GM23338 (cell line): ENCODE results near the gene IPP. TPM values are rescaled to one million over a fixed set of nuclear protein-coding genes. Genes with fewer than 3 reads are reported as not detected.
"Not testable (repeated sequence)": the region's sequence is repeated elsewhere in the genome, so short reads cannot be mapped to it uniquely, and the experiment has no call there.

Source experiments
- ATAC-seq: fragments of 200-7000 bp; cut with Tn5 transposase; 3 replicates; pipeline ENCODE4 v1.9.1; 2020
- DNase-seq: peaks from one replicate; pipeline ENCODE4 v3.0.0-alpha.2; 2015; ENCODE audit warnings: low spot score
- H2AFZ ChIP-seq: fragments of 200-600 bp; sonication (generic); 2 replicates; pipeline ENCODE4 v1.8.0; 2016; ENCODE audit warnings: antibody characterized with exemption, mild to moderate bottlenecking, moderate library complexity
- H3F3A ChIP-seq: fragments of 200-600 bp; sonication (generic); replicated peaks from 2 replicates; pipeline ENCODE4 v1.8.0; 2017; ENCODE audit warnings: antibody characterized with exemption, mixed run types, low read depth
- H3K27ac ChIP-seq: fragments of 200-600 bp; sonication (generic); 2 replicates; pipeline ENCODE4 v1.6.1; 2016; ENCODE audit warnings: low read depth
- H3K27me3 ChIP-seq: fragments of 200-600 bp; sonication (generic); 2 replicates; pipeline ENCODE4 v1.8.0; 2016; ENCODE audit warnings: mild to moderate bottlenecking, mixed run types, moderate library complexity; ENCODE audit not compliant: insufficient read depth
- H3K36me3 ChIP-seq: fragments of 200-600 bp; sonication (generic); 2 replicates; pipeline ENCODE4 v1.8.0; 2016; ENCODE audit warnings: mild to moderate bottlenecking; ENCODE audit not compliant: insufficient read depth
- H3K4me1 ChIP-seq: fragments of 200-600 bp; sonication (generic); 2 replicates; pipeline ENCODE4 v1.8.0; 2016; ENCODE audit warnings: mild to moderate bottlenecking, moderate library complexity; ENCODE audit not compliant: insufficient read depth
- H3K4me2 ChIP-seq: fragments of 200-600 bp; sonication (generic); 2 replicates; pipeline ENCODE4 v1.7.1; 2017; ENCODE audit warnings: mixed run types
- H3K4me3 ChIP-seq: fragments of 200-600 bp; sonication (generic); 2 replicates; pipeline ENCODE4 v1.6.1; 2016; ENCODE audit warnings: mixed run types
- H3K79me2 ChIP-seq: fragments of 200-600 bp; sonication (generic); replicated peaks from 2 replicates; pipeline ENCODE4 v1.8.0; 2017; ENCODE audit warnings: mild to moderate bottlenecking; ENCODE audit not compliant: insufficient read depth
- H3K9me2 ChIP-seq: fragments of 200-600 bp; sonication (generic); 2 replicates; pipeline ENCODE4 v1.8.0; 2017; ENCODE audit not compliant: insufficient read depth
- H4K20me1 ChIP-seq: fragments of 200-600 bp; sonication (generic); replicated peaks from 2 replicates; pipeline ENCODE4 v1.8.0; 2017; ENCODE audit warnings: mild to moderate bottlenecking; ENCODE audit not compliant: insufficient read depth
- H3K27ac Mint-ChIP-seq: 2 replicates; pipeline ENCODE4 v1.8.0; 2020; ENCODE audit warnings: inconsistent platforms, mild to moderate bottlenecking, moderate library complexity, mixed read lengths
- H3K27me3 Mint-ChIP-seq: 3 replicates; pipeline ENCODE4 v1.8.0; 2022; ENCODE audit warnings: low read depth, mild to moderate bottlenecking, moderate library complexity, mixed read lengths, inconsistent platforms; ENCODE audit not compliant: insufficient read depth, poor library complexity
- H3K36me3 Mint-ChIP-seq: 3 replicates; pipeline ENCODE4 v1.8.0; 2021; ENCODE audit warnings: low read depth, mild to moderate bottlenecking, inconsistent platforms, moderate library complexity, mixed read lengths
- H3K4me1 Mint-ChIP-seq: 3 replicates; pipeline ENCODE4 v1.8.0; 2020; ENCODE audit warnings: mild to moderate bottlenecking, inconsistent platforms, mixed read lengths
- H3K4me3 Mint-ChIP-seq: 3 replicates; pipeline ENCODE4 v1.8.0; 2021; ENCODE audit warnings: moderate library complexity, mild to moderate bottlenecking, inconsistent platforms, mixed read lengths
- H3K9me3 Mint-ChIP-seq: 3 replicates; pipeline ENCODE4 v1.8.0; 2020; ENCODE audit warnings: moderate library complexity, mild to moderate bottlenecking, inconsistent platforms, mixed read lengths
- EZH2phosphoT487 ChIP-seq: fragments of 200-600 bp; sonication (generic); IDR thresholded peaks from one replicate; pipeline ENCODE4 v1.8.1; 2018; ENCODE audit warnings: antibody characterized with exemption; ENCODE audit not compliant: unreplicated experiment
- ZNF114 ChIP-seq: fragments of 250-450 bp; sonication (Bioruptor Pico); IDR thresholded peaks from 2 replicates; pipeline ENCODE4 v1.5.0; 2020; ENCODE audit warnings: mild to moderate bottlenecking, moderate library complexity
- polyA plus RNA-seq: library from polyadenylated mRNA; unstranded; fragments of >200 nt; fragmentation: Nextera tagmentation; extraction: Ambion mirVana; gene quantifications from 2 replicates; pipeline ENCODE4 v1.2.1, GENCODE V29; 2016
- total RNA-seq: library from RNA; depleted of rRNA; stranded (reverse); fragments of >200 nt; shearing (Covaris generic); gene quantifications from 2 replicates; pipeline ENCODE4 v1.2.3, GENCODE V29; 2014
- TF ChIP-seq, protein P1 (sequence below): fragments of 250-450 bp; sonication (Bioruptor Pico); IDR thresholded peaks from 2 replicates; pipeline ENCODE4 v1.5.0; 2020; ENCODE audit warnings: mild to moderate bottlenecking, moderate library complexity
- TF ChIP-seq, protein P2 (sequence below): IDR thresholded peaks from 2 replicates; pipeline ENCODE4 v1.6.1; 2016; ENCODE audit warnings: antibody characterized with exemption

Gene IPP
- total and polyA plus RNA-seq, 2 experiments from 2014 or later: 1.8 to 2.8 TPM

DNA sequence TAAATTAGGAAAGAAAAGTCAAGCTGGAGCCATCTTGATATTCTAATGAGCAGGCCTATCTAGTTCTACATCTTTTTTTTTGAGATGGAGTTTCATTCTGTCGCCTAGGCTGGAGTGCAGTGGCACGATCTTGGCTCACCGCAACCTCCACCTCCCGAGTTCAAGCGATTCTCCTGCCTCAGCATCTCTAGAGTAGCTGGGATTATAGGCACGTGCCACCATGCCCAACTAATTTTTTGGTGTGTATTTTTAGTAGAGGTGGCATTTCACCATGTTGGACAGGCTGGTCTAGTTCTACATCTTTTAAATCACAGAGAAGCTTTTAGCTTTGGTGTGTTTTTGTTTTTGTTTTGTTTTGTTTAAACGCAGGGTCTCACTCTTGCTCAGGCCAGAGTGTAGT, 55.6 kb downstream of the IPP start (continued):
- TF ChIP-seq, protein P1, sequence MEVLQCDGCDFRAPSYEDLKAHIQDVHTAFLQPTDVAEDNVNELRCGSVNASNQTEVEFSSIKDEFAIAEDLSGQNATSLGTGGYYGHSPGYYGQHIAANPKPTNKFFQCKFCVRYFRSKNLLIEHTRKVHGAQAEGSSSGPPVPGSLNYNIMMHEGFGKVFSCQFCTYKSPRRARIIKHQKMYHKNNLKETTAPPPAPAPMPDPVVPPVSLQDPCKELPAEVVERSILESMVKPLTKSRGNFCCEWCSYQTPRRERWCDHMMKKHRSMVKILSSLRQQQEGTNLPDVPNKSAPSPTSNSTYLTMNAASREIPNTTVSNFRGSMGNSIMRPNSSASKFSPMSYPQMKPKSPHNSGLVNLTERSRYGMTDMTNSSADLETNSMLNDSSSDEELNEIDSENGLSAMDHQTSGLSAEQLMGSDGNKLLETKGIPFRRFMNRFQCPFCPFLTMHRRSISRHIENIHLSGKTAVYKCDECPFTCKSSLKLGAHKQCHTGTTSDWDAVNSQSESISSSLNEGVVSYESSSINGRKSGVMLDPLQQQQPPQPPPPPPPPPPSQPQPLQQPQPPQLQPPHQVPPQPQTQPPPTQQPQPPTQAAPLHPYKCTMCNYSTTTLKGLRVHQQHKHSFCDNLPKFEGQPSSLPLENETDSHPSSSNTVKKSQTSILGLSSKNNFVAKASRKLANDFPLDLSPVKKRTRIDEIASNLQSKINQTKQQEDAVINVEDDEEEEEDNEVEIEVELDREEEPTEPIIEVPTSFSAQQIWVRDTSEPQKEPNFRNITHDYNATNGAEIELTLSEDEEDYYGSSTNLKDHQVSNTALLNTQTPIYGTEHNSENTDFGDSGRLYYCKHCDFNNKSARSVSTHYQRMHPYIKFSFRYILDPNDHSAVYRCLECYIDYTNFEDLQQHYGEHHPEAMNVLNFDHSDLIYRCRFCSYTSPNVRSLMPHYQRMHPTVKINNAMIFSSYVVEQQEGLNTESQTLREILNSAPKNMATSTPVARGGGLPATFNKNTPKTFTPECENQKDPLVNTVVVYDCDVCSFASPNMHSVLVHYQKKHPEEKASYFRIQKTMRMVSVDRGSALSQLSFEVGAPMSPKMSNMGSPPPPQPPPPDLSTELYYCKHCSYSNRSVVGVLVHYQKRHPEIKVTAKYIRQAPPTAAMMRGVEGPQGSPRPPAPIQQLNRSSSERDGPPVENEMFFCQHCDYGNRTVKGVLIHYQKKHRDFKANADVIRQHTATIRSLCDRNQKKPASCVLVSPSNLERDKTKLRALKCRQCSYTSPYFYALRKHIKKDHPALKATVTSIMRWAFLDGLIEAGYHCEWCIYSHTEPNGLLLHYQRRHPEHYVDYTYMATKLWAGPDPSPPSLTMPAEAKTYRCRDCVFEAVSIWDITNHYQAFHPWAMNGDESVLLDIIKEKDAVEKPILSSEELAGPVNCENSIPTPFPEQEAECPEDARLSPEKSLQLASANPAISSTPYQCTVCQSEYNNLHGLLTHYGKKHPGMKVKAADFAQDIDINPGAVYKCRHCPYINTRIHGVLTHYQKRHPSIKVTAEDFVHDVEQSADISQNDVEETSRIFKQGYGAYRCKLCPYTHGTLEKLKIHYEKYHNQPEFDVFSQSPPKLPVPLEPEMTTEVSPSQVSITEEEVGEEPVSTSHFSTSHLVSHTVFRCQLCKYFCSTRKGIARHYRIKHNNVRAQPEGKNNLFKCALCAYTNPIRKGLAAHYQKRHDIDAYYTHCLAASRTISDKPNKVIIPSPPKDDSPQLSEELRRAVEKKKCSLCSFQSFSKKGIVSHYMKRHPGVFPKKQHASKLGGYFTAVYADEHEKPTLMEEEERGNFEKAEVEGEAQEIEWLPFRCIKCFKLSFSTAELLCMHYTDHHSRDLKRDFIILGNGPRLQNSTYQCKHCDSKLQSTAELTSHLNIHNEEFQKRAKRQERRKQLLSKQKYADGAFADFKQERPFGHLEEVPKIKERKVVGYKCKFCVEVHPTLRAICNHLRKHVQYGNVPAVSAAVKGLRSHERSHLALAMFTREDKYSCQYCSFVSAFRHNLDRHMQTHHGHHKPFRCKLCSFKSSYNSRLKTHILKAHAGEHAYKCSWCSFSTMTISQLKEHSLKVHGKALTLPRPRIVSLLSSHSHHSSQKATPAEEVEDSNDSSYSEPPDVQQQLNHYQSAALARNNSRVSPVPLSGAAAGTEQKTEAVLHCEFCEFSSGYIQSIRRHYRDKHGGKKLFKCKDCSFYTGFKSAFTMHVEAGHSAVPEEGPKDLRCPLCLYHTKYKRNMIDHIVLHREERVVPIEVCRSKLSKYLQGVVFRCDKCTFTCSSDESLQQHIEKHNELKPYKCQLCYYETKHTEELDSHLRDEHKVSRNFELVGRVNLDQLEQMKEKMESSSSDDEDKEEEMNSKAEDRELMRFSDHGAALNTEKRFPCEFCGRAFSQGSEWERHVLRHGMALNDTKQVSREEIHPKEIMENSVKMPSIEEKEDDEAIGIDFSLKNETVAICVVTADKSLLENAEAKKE (CRISPR knock-in tag): no peak
- TF ChIP-seq ZNF114 (CRISPR knock-in tag) (no peak), EZH2phosphoT487 (no peak)
- TF ChIP-seq, protein P2, sequence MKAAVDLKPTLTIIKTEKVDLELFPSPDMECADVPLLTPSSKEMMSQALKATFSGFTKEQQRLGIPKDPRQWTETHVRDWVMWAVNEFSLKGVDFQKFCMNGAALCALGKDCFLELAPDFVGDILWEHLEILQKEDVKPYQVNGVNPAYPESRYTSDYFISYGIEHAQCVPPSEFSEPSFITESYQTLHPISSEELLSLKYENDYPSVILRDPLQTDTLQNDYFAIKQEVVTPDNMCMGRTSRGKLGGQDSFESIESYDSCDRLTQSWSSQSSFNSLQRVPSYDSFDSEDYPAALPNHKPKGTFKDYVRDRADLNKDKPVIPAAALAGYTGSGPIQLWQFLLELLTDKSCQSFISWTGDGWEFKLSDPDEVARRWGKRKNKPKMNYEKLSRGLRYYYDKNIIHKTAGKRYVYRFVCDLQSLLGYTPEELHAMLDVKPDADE: no peak

DNA sequence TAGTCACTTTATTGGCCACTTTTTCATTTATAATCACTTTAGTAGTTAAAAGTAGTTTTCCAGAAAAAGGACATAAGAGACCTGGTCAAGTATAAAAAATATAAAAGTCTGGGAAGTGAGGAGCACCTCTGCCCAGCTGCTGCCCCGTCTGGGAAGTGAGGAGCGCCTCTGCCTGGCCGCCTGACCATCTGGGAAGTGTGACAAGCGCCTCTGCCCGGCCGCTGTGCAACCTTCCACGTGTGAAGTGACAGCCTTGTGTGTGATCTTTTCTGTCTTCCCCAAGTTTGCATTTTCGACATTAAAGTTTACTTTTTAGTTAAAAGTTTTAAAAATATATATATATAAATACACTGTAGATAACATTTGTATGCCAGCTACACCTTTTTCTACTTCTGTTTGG, 56.6 kb downstream of the IPP start:
- not testable (repeated sequence) for H3K4me2 ChIP-seq, H2AFZ ChIP-seq, H4K20me1 ChIP-seq, H3K4me1 Mint-ChIP-seq, H3K9me2 ChIP-seq, H3K4me1 ChIP-seq, H3K27ac Mint-ChIP-seq, H3K9me3 Mint-ChIP-seq, H3F3A ChIP-seq, H3K27me3 ChIP-seq, H3K4me3 Mint-ChIP-seq, ATAC-seq, H3K27ac ChIP-seq, H3K27me3 Mint-ChIP-seq, H3K4me3 ChIP-seq, DNase-seq
- Histone ChIP-seq H3K79me2 (peaks cover 24% of the 10 kb centered on the region), H3K36me3 (peaks cover 13% of the 10 kb centered on the region; the same call in 1 of the 2 replicates)
- H3K36me3 Mint-ChIP-seq: peaks cover 33% of the 10 kb centered on the region
